ENCODE results near the gene ROCK2.

GRCh38 chr2:11332596-11332995 is 11.8 kb downstream of the ROCK2 start:
- TF ChIP-seq CREB1 (IDR thresholded peaks at IDR 0.05; ENCODE audit: low read depth) (no peak), CEBPB (IDR thresholded peaks at IDR 0.05) (no peak), YY1 (IDR thresholded peaks at IDR 0.05; ENCODE audit: low read depth) (no peak), RAD21 (IDR thresholded peaks at IDR 0.05; ENCODE audit: low read depth) (no peak), EP300 (IDR thresholded peaks at IDR 0.05; ENCODE audit: borderline replicate concordance) (no peak), REST (IDR thresholded peaks at IDR 0.05; ENCODE audit: low read depth) (no peak), MAX (IDR thresholded peaks at IDR 0.05) (no peak), NFIC (IDR thresholded peaks at IDR 0.05) (no peak), ZBTB7A (IDR thresholded peaks at IDR 0.05; ENCODE audit: low read depth) (no peak), FOXM1 (IDR thresholded peaks at IDR 0.05; ENCODE audit: borderline replicate concordance, low read depth) (no peak), TAF1 (IDR thresholded peaks at IDR 0.05; ENCODE audit: low read depth) (no peak)

Data from Ishikawa (cell line).